ENCODE results near the gene GPHN.

DNA sequence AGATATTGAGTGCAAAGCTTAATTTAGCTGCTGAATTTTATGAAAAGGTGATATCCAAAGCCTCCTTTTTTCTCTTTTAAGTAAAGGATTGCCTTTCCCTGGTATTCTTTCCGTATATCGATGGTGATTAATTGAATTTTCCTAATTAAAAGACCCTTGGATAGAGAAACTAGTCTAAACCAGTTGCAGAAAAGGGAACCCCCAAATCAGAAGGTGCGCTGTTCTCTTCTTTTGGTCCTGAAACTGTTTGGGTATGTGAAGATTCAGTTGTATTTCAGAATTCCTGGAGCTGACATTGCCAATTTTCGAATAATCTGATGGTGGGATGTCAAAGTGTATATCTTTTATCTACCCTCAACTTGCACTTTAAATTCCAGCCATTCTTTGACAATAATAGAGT, 1.9 kb downstream of the GPHN start:
- TF ChIP-seq CTCF (IDR thresholded peaks at IDR 0.05), result no peak
- TF ChIP-seq POLR2A (IDR thresholded peaks at IDR 0.05), result no peak
- no peak for TF ChIP-seq POLR2AphosphoS5 (IDR thresholded peaks at IDR 0.05)

Data from upper lobe of left lung (tissue), 4 donors.